Right cardiac atrium (tissue), 5 donors: Measurements from ENCODE around the gene ELMO1. TPM values are rescaled to one million over a fixed set of nuclear protein-coding genes. Genes with fewer than 3 reads are reported as not detected.

Experiments
- ATAC-seq, 2 donors: fragments of 200-7000 bp; cut with Tn5 transposase; one replicate each; pipeline versions ENCODE4 v1.8.0 to v1.9.1; 2020; ENCODE audit warnings: moderate library complexity in 2 of 2, mild to moderate bottlenecking in 1 of 2
- DNase-seq, 3 donors: peaks; one replicate each; pipeline ENCODE4 v3.0.0-alpha.2; 2020
- H3K27ac ChIP-seq: one replicate; pipeline ENCODE4 v1.5.1; 2013; ENCODE audit warnings: mild to moderate bottlenecking, low read length, control low read depth, moderate library complexity
- H3K27me3 ChIP-seq: one replicate; pipeline ENCODE4 v1.6.1; 2013; ENCODE audit not compliant: control insufficient read depth, insufficient read depth
- H3K4me1 ChIP-seq: one replicate; pipeline ENCODE4 v1.6.1; 2013; ENCODE audit warnings: low read length; ENCODE audit not compliant: control insufficient read depth, insufficient read depth
- H3K4me3 ChIP-seq: one replicate; pipeline ENCODE4 v1.5.1; 2013; ENCODE audit warnings: low read length, control low read depth
- H3K9me3 ChIP-seq: one replicate; pipeline ENCODE4 v1.6.1; 2013; ENCODE audit warnings: low read length; ENCODE audit not compliant: control insufficient read depth
- WGBS: extraction: QIAGEN DNeasy Blood & Tissue Kit; methylation state at CpG from one replicate; pipeline ENCODE4 v1.1.7; 2013; 5-methylcytosine and 5-hydroxymethylcytosine counted together
- intact Hi-C, 4 donors: fragments of 100-400 bp; cut with DNase I; formaldehyde crosslinking; loops; one replicate each; pipeline versions ENCODE4 v1.11.0 to v1.14.0; 2022 to 2023
- polyA plus RNA-seq: library from polyadenylated mRNA; stranded (reverse); fragments of 200-250 nt; gene quantifications from one replicate; pipeline ENCODE4 v1.2.3, GENCODE V29; 2013
- total RNA-seq, 4 donors: library from RNA; stranded (reverse); fragmentation: NEBNext Ultra II Directional; extraction: Animal tissue kit (Norgen Biotek cat#: 25700); gene quantifications; one replicate each; pipeline ENCODE4 v1.2.1, GENCODE V29; 2021
- donor health status: healthy with polysubstance abuse.
- donor health status: DM: no; HTN: yes; CAD: no.
- donor health status: DM: no; HTN: no; CAD: no.
- donor health status: DM: no; HTN: yes; CAD: no; lungs with severe emphysema.
- donor health status: DM: yes; HTN: yes; CAD: no.

The ELMO1 gene
- total and polyA plus RNA-seq, 5 donors = 11.8 to 20.8 (median 18.8) TPM

- Histone ChIP-seq H3K27me3 (no peaks in the 10 kb centered on the region), H3K27ac (no peak overlapping the region), H3K4me3 (no peak overlapping the region), H3K4me1 (no peaks in the 10 kb centered on the region), H3K9me3 (no peaks in the 10 kb centered on the region)
- no peak for ATAC-seq
- intact Hi-C loops = no loop called here
- 93% methylated on average over 4 of the region's 4 CpGs for WGBS
- DNase-seq = no peak
Observed at GRCh38 chr7:37323966-37324365, 124.7 kb downstream of the ELMO1 start.

- ATAC-seq (no peak), DNase-seq (no peak)
- Histone ChIP-seq H3K27ac (no peak overlapping the region), H3K9me3 (no peaks in the 10 kb centered on the region), H3K4me3 (no peak overlapping the region), H3K4me1 (no peaks in the 10 kb centered on the region), H3K27me3 (no peaks in the 10 kb centered on the region)
- 73% methylated on average over 4 of the region's 4 CpGs for WGBS
- intact Hi-C loops = no loop called here
Observed at GRCh38 chr7:37322831-37323230, 125.8 kb downstream of the ELMO1 start.

- ATAC-seq (no peak), DNase-seq (no peak)
- no peak overlapping the region for H3K4me3 ChIP-seq
- H3K9me3 ChIP-seq = no peaks in the 10 kb centered on the region
- no peaks in the 10 kb centered on the region for H3K27me3 ChIP-seq
- 94% methylated on average over 10 of the region's 10 CpGs for WGBS
- H3K27ac ChIP-seq = no peak overlapping the region
- peaks cover 2% of the 10 kb centered on the region for H3K4me1 ChIP-seq
- intact Hi-C loops = no loop called here
Observed at GRCh38 chr7:37320848-37321468, 127.7 kb downstream of the ELMO1 start.

GRCh38 chr7:37320140-37320847 lies 128.4 kb downstream of the ELMO1 start:
- H3K27ac ChIP-seq = no peak overlapping the region
- WGBS = 78% methylated on average over 6 of the region's 6 CpGs
- H3K27me3 ChIP-seq = no peaks in the 10 kb centered on the region
- H3K4me1 ChIP-seq = peaks cover 2% of the 10 kb centered on the region
- ATAC-seq (no peak), DNase-seq (no peak)
- H3K4me3 ChIP-seq = no peak overlapping the region
- intact Hi-C loops = no loop called here
- no peaks in the 10 kb centered on the region for H3K9me3 ChIP-seq

- 73% methylated on average over 2 of the region's 2 CpGs for WGBS
- no peak overlapping the region for H3K27ac ChIP-seq
- DNase-seq (no peak), ATAC-seq (no peak)
- no peaks in the 10 kb centered on the region for H3K27me3 ChIP-seq
- H3K4me1 ChIP-seq = peaks cover 2% of the 10 kb centered on the region
- H3K4me3 ChIP-seq = no peak overlapping the region
- no peaks in the 10 kb centered on the region for H3K9me3 ChIP-seq
- intact Hi-C loops = no loop called here
Observed at GRCh38 chr7:37318541-37318940, 130.1 kb downstream of the ELMO1 start.

- peak in 1 of 2 donors; percentile 52 for ATAC-seq
- H3K27me3 ChIP-seq = no peaks in the 10 kb centered on the region
- peak in 1 of 3 donors; percentile 53 for DNase-seq
- no peak overlapping the region for H3K27ac ChIP-seq
- 80% methylated on average over 5 of the region's 5 CpGs for WGBS
- no peaks in the 10 kb centered on the region for H3K9me3 ChIP-seq
- intact Hi-C loops = no loop called here
- H3K4me1 ChIP-seq = peaks cover 2% of the 10 kb centered on the region
- no peak overlapping the region for H3K4me3 ChIP-seq
Observed at GRCh38 chr7:37315772-37316715, 132.6 kb downstream of the ELMO1 start.

- no peak overlapping the region for H3K4me3 ChIP-seq
- no peaks in the 10 kb centered on the region for H3K27me3 ChIP-seq
- no peak overlapping the region for H3K27ac ChIP-seq
- H3K9me3 ChIP-seq = no peaks in the 10 kb centered on the region
- intact Hi-C loops = no loop called here
- DNase-seq (no peak), ATAC-seq (no peak)
- H3K4me1 ChIP-seq = peaks cover 2% of the 10 kb centered on the region
- WGBS = 85% methylated on average over 1 of the region's 1 CpG
Observed at GRCh38 chr7:37312608-37313007, 136.1 kb downstream of the ELMO1 start.

GRCh38 chr7:37311355-37311754 lies 137.3 kb downstream of the ELMO1 start:
- H3K4me3 ChIP-seq = no peak overlapping the region
- ATAC-seq = peak in 1 of 2 donors; percentile 55
- H3K4me1 ChIP-seq = peaks cover under 1% of the 10 kb centered on the region
- WGBS = 61% methylated on average over 6 of the region's 6 CpGs
- no peaks in the 10 kb centered on the region for H3K27me3 ChIP-seq
- DNase-seq = peak in 2 of 3 donors; percentile 18 to 54
- intact Hi-C loops = no loop called here
- no peaks in the 10 kb centered on the region for H3K9me3 ChIP-seq
- no peak overlapping the region for H3K27ac ChIP-seq

- no peak for DNase-seq
- 69% methylated on average over 3 of the region's 3 CpGs for WGBS
- H3K4me3 ChIP-seq = no peak overlapping the region
- ATAC-seq = peak in 1 of 2 donors; percentile 35
- no peaks in the 10 kb centered on the region for H3K9me3 ChIP-seq
- H3K4me1 ChIP-seq = no peaks in the 10 kb centered on the region
- H3K27me3 ChIP-seq = no peaks in the 10 kb centered on the region
- H3K27ac ChIP-seq = no peak overlapping the region
- intact Hi-C loops = no loop called here
Observed at GRCh38 chr7:37310327-37311080, 138.2 kb downstream of the ELMO1 start.

GRCh38 chr7:37309493-37309892 lies 139.2 kb downstream of the ELMO1 start:
- Histone ChIP-seq H3K4me1 (no peaks in the 10 kb centered on the region), H3K4me3 (no peak overlapping the region), H3K9me3 (no peaks in the 10 kb centered on the region), H3K27ac (no peak overlapping the region), H3K27me3 (no peaks in the 10 kb centered on the region)
- ATAC-seq = no peak
- DNase-seq = no peak
- WGBS = 97% methylated on average over 3 of the region's 3 CpGs
- intact Hi-C loops = no loop called here
